Prostate gland (tissue), 2 donors: ENCODE results near the gene LRSAM1.

Experiments used
- POLR2A ChIP-seq: fragments of 450-650 bp; IDR thresholded peaks from one replicate; pipeline ENCODE4 v1.6.1; 2016; ENCODE audit warnings: antibody characterized with exemption, mild to moderate bottlenecking
- TF ChIP-seq, protein P1 (sequence below), 4 experiments: fragments of 200-600 bp in 2 of 4; fragments of 450-650 bp in 2 of 4; sonication (generic) in 2 of 4; IDR thresholded peaks; 1 replicate in 3 of 4; 2 replicates in 1 of 4; pipeline ENCODE4 v1.5.1; 2016 to 2019; ENCODE audit warnings: antibody characterized with exemption in 4 of 4, mild to moderate bottlenecking in 2 of 4, moderate library complexity in 2 of 4

DNA sequence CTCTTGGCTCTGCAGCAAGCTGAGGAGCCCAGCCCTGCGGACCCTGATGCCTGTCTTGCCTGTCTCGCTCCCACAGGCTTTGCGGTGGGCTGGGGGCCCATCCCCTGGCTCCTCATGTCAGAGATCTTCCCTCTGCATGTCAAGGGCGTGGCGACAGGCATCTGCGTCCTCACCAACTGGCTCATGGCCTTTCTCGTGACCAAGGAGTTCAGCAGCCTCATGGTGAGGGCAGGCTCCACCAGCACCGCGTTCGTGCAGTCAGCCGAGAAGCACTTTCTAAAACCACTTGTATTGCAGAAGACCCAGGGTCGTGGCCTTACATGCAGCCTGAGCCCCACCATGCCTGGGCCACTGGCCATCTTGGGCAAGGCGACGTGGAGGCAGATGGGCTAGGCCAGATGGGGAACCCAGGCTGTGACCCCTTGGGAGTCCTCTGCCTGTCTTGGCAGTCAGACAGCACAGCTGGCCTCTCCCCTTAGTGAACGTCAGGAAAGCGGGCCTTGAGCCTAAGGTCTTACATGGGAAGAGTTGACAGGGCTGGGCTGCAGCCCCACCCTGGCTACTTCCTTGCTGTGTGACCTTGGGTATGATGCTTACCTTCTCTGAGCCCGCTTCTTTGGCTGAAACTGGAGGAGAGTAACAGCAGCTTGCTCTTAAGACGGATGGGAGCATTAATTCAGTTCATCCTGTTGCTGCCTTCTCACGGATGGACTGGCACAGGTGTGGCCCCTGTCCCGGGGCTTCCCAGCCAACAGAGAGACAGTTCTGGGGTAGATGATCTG lies 45.8 kb upstream of the LRSAM1 start:
- no peak for TF ChIP-seq POLR2A
- TF ChIP-seq, protein P1, sequence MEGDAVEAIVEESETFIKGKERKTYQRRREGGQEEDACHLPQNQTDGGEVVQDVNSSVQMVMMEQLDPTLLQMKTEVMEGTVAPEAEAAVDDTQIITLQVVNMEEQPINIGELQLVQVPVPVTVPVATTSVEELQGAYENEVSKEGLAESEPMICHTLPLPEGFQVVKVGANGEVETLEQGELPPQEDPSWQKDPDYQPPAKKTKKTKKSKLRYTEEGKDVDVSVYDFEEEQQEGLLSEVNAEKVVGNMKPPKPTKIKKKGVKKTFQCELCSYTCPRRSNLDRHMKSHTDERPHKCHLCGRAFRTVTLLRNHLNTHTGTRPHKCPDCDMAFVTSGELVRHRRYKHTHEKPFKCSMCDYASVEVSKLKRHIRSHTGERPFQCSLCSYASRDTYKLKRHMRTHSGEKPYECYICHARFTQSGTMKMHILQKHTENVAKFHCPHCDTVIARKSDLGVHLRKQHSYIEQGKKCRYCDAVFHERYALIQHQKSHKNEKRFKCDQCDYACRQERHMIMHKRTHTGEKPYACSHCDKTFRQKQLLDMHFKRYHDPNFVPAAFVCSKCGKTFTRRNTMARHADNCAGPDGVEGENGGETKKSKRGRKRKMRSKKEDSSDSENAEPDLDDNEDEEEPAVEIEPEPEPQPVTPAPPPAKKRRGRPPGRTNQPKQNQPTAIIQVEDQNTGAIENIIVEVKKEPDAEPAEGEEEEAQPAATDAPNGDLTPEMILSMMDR (IDR thresholded peaks at IDR 0.05), result no peak
